Stimulated activated CD8-positive, alpha-beta memory T cell treated with anti-CD3 and anti-CD28 coated beads, Interleukin-15, amount 100 ng/mL, for 1 hour (primary cell): ENCODE measurements around the gene SYT5.
"Not testable (repeated sequence)": the region's sequence is repeated elsewhere in the genome, so short reads cannot be mapped to it uniquely, and the experiment has no call there.

Experiments
- DNase-seq: peaks from one replicate; pipeline ENCODE4 v3.0.0-alpha.2; 2020; ENCODE audit warnings: low read depth

The SYT5 gene

DNA sequence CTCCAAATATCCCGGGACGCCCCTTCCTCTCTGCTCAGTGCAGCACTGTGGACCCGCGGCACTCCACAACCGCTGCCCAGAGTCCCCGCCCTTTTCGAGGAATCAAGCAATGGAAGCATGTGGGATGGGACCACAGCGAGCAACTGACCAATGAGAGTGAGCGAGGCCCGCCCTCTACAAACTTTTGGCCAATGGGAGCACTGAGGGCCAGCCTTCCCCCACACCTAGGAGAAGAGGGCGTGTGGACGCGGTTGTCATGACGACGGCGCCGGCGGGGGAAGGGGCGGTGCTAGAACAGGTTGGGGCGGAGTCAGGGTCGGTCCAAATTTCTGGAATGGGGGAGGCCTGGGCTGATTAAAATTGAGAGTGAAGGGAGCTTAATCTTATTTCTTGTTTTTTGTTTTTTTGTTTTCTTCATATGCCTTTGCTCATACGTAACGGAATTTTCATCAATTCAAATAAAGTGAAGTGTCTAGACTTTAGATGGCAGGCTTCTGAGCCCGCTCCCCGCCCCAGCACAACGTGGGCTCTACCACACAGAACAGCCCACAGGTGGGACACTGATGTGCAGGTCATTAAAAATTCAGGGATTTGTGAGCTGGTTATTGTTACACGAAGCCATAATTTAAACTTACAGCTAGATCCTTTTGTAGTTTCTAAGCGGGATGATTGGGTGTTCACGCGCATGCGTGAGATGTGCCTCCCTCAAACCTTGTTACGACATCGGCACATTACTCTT lies 13.4 kb downstream of the SYT5 start, which contains the start of gene DNAAF3:
TSS of gene DNAAF3 (minus strand) at position 84 of the 739 bp plus-strand sequence. CDS start 200 bp downstream, outside the sequence.
- DNase-seq, result peak; percentile 24

- no peak for DNase-seq
Measured at GRCh38 chr19:55165952-55166529, 14.0 kb downstream of the SYT5 start.

DNA sequence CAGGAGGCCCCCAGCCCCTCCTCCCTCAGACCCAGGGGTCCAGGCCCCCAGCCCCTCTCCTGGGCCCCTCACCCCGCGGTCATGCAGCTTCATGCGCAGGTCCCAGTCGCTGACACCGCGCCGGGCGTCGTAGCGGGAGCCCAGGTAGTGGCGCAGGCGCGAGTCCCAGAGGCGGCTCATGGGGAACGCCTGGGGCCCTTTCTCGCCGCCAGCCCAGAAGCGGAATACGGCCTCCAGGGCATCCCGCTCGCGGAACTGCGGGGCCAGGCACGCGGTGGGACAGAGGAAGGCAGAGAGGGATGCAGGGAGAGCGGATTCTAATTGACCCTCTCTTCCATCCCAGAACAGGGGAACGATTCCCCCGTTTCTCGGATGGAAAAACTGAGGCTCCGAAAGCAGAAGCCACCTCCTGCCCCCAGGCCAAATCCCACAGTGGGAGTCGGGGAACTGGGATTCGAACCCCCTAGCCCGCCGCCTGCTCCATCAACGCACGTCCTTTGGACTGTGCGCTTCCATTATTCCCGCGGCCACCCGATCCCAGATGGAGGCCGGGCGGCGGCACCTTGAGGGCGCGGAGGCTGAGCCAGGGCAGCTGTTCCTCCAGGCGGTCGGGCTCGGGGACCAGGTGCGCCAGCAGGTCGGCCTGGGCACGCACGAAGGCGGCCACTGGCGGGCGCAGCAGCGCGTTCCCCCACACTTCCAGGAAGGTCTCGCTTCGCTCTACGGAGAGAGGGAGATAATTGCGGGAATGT lies 18.3 kb downstream of the SYT5 start:
- DNase-seq, result no peak

DNA sequence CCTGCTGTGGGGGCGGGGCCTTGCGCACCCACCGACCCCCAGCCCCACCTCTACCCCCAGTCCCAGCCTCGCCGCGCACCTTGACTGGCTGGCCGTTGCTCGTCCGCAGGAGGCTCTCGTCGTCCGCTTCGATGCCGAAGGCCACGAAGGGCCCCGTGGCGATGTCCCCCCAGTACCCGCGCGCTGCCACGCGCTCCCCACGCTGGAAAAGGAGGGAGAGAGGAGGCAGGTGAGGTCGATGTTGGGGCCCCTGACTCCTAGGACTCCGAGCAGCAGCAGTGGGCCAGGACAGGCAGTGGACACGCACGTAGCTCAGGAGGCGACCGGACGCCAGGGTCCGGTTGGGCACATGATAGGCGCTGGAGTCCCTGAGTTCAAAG lies 19.1 kb downstream of the SYT5 start:
- no peak for DNase-seq

DNA sequence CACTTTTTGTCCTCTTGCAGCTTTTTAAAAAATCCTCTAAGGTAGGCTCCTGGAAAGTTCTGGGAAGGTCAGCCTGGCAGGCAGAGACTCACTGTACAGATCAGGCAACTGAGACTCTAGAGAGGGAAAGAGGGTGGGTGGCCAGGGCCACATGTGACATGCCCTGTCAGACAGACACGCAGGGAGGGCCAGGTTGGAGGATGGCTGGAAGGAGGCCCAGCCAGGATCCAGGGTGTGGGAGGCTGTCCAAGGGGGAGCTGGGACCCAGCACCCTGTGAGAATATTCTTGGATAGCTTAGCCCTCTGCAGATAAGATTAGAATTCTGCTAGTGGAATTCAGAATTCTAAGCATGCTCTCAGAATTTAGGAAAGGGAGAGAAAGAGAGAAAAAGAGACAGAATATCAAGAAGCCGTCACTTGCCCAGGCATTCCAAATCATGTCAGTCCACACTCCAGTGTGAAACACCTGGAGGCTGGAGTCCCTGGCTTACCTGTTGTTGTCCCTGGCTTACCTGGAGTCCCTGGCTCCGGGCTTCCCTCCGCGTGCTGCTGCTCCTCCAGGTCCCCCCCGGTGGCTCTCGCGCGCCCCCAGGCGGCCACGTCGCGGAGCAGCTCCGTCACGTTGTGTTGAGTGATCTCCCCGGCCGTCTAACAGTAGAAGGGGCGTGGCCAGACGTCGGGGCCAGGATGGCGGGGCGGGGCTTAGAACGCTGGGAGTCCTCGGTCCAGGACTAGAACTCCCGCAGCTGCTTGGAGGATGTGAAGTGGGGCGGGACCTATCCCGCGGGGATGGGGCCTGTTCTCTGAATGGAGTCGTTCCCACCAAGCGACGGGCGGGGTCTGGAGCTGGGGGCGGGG lies 19.7 kb downstream of the SYT5 start:
- DNase-seq, result peak; percentile 70

GRCh38 chr19:55158848-55159749 lies 21.0 kb downstream of the SYT5 start:
- no peak for DNase-seq

DNA sequence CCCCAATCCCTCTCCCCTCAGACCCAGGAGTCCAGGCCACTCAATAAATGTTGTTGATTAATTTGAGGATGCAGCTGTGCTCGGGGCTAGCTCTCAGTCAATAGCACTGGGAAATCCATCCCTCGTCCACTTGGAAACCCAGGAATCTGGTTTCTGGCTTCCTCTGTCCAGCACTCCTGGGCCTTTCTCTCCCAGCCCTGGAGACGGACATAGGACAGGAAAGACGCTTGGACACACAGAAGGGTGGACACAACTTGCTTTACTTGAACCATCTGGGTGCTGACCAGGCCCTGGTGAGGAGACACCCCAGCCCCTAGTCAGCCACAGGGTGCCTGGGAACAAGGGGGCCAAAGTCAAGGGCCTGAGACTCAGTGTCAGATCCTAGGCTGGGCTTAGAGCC lies 21.7 kb downstream of the SYT5 start:
- DNase-seq, result no peak

- DNase-seq, result no peak
Measured at GRCh38 chr19:55157064-55157908, 22.8 kb downstream of the SYT5 start, which contains the start of gene TNNI3. TSS of gene TNNI3 (minus strand) at chr19:55157732. CDS start at chr19:55157589, 143 bp downstream.

DNA sequence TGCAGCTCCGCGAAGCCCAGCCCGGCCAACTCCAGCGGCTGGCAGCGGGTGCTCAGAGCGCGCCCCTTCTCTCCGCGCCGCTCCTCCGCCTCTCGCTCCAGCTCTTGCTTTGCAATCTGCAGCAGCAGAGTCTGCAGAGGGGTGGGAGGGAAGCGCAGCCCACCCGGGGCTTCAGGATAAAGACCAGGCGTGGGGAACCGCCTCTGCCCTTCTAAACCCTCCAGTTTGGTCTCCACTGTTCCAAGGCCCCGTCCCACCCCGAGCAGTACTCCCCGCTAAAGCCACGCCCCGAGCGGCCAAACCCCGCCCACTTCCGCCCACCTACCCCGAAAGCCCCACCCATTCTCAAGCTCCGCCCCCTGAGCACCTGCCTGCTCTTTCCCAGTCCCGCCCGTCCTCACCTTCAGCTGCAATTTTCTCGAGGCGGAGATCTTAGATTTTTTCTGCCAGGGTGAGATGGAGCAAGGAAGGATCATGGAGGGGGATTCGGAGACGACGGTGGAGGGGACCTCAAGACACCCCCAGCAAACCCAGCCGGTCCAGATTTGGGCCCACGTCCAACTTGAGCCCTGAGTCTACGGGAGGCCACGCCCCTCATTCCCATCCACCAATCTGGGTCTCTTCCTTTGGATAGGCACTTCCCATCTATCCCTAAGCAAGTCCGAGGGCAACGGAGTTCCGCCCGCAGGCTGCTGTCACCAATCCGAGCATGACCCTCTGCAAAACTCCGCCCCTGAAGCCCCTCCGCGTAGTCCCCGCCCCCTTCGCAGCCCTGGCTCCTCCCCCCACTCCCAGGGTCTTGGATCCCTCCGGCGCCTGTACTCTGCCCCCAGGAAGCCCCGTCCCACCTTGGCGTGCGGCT lies 23.7 kb downstream of the SYT5 start:
- peak; percentile 24 for DNase-seq

- not testable (repeated sequence) for DNase-seq
Measured at GRCh38 chr19:55155784-55156183, 24.3 kb downstream of the SYT5 start.

DNA sequence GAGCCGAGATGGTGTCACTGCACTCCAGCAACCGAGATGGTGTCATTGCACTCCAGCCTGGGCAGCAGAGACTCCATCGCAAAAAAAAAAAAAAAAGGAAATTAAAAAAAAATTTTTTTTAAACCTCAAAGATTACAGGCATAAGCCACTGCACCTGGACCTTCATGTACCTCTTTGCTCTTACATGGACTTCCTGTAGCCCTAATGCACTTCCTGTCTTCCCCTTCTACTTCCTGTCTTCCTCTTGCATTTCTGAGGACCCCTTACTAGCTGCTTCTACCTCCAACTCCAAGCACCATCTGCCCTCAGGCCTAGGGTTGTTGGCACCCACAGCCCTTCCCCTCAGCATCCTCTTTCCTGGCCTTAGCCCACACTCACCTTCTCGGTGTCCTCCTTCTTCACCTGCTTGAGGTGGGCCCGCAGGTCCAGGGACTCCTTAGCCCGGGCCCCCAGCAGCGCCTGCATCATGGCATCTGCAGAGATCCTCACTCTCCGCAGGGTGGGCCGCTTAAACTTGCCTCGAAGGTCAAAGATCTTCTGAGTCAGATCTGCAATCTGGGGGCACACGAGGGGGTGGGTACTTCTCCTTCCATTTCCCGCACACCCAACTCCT lies 26.3 kb downstream of the SYT5 start:
- no peak for DNase-seq

DNA sequence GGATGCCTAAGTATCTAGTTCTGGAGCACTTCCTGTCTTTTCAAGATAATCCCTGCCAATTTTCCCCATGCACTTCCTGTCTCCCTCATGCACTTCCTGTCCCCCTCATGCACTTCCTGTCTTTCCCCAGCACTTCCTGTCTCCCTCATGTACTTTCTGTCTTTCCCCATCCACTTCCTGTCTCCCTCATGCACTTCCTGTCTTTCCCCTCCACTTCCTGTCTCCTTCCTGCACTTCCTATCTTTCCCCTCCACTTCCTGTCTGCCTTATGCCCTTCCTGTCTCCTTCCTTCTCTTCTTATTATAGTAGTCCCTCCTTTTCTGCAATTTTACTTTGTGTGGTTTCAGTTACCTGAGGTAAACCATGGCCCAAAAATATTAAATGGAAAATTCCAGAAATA lies 28.1 kb downstream of the SYT5 start:
- DNase-seq, result no peak

- DNase-seq, result no peak
Measured at GRCh38 chr19:55149078-55150003, 30.7 kb downstream of the SYT5 start, which contains the start of gene TNNT1. TSS of gene TNNT1 (minus strand) at chr19:55149206. CDS start at chr19:55147157, 2,049 bp downstream.

GRCh38 chr19:55147545-55148251 lies 32.4 kb downstream of the SYT5 start:
- DNase-seq, result no peak

- DNase-seq, result no peak
Measured at GRCh38 chr19:55146705-55147273, 33.3 kb downstream of the SYT5 start.

DNA sequence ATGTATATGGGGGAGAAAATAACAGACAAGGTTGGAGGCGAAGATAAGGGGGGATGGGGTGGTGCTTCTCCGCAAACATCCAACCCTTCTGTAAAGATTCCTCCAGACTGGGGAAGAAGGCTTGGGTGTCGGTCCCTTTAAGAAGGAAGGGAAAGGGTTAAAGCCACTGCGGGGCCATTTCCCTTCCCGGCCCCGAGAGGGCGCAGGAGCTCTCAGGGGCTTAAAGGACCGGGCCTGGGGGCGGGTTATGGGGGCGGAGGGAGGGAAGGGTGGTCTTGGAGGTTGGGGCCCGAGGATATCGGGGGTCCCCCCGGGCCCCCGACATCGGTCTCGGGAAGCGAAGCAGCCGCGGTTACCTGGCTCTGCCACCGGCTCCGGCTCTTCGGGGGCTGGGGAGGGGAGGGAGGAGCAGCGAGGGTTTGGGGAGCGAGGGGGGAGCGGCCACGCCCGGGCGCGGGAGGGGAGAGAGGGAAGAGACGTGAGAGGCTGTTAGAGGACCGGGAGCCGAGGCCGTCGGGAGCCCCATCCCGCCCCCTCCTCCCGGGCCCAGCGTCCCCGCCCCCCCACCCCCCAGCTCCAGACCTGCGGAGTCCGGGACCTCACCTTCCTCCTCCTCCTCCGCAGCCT lies 33.9 kb downstream of the SYT5 start:
- no peak for DNase-seq
